NOMO-1 treated with dmso at 0.1 percent for 144 hours (cell line): Measurements from ENCODE around the gene C8A.

ENCODE experiments used
- DNase-seq: peaks from one replicate; lab custom pipeline; 2025; ENCODE audit not compliant: unreplicated experiment; lab: John Stamatoyannopoulos, UW

C8A gene

DNA sequence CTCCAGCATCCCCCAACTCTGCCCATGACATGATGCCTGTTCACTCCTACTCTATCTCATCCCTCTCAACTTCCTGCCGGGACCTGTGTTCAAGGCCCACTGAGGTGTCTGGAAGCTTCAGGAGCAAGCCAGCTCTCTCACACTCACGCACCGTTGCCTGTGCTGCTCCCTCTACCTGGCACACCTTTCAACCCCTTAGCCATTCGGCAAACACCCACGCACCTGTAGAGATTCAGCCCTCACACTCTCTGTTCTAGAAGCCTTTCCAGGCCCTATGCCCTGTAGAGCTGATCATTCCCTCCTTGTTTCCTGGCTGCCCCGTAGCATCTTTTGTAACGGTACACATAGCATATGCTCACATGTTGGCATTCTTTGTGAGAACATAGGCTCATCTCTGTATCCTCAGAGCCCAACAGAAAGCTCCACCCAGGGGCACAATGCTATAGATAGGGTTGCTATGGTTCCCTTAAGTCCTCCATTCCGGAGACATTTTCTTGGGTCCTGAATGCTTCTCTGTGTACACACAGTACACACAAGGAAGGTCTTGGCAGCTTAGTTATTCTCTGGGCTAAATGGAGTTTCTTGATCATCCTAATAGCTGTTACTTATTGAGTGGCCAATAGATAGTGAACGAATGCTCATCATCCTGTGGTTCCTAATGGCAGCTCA is 109.9 kb downstream of the C8A start:
- DNase-seq: no peak

DNA sequence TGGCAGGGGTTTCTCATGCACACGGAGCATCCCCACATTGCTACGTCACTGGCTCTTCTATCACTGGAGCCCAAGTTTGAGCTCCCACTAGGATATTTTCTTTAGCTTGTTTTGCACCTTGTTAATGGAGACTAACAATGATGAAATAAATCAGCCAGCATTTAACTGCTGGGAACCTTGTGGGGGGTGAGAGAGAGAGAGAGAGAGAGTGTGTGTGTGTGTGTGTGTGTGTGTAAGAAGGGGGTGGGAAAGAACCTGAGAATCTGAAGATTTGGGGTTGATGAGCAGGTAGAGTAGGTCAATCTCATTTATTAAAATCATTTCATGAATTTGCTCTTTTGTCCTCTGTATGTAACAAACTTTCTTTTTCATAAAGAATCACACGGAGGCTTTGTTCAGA is 110.6 kb downstream of the C8A start:
- no peak for DNase-seq

DNA sequence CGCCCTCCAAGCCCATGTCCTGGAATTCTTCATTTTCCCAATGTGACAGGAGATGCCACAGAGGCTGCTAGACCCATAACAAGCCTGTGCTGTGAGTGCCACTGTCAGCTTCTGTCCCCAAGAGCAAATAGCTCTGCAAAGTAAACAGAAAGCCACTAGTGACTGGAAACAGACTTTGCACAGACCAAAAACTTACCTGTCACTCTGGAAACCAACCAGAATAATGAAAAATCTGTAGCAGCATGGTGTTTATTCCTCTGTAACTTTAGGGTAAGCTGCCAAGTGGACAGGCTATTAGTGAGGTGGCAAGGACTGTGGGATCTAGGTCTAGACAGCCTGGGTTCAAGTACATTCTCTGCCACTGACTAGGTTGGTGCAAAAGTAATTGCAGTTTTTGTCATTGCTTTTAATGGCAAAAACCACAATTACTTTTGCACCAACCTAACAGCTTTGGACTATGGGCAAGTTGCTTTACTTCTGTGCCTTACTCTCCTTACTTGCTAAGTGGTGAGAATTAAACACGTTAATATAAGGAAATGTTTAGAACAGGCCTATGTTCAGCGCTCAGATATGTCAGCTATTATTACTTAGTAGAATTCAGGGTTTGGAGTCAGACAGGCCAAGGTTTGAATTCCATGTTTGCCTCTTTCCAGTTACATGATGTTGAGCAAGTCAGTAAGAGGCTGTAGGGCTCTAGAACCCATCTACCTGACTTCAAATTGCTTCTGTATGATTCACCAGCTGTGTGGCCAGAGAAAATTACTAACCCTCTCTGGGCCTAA is 111.5 kb downstream of the C8A start, which contains the start of gene C8B:
Gene C8B (minus strand): TSS at position 100 of the 782 bp plus-strand sequence. CDS start 67 bp downstream, at position 33.
- no peak for DNase-seq

DNA sequence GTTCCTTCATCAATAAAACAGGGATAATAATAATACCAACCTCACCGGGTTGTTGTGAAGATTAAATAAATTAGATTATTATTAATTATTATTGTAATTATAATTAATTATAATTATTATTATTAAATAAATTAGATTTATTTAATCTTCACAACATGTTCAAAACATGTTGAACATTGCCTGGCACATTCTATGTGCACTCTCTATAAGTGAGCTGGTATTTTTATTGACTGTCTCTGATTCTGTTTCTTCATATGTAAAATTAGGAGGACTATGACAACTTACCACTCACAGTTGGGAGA is 112.1 kb downstream of the C8A start:
- DNase-seq: no peak

DNA sequence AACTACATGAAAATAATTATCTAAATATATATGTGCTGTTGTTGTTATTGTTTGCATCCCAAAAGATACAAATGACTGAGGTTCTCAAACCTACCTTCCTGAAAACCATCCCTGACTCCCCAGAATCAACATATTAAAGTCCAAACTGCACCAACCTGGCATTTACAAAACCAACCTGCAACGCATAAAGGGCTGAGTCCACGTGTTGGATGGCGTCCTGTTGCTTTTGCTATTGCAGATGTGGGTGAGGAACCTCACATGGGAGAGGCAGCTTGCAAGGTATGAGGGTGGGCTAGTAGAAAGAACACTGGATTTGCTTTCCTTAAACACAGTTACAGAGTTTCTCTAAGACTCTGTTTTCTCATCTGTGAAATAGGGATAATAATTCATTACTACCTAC is 112.8 kb downstream of the C8A start:
- no peak for DNase-seq
